ENCODE results near the gene ANKH.

The ANKH gene

GRCh38 chr5:14902826-14903560 is 31.4 kb upstream of the ANKH start:
- no peaks in the 10 kb centered on the region for H3K36me3 ChIP-seq (ENCODE audit: control insufficient read depth, insufficient read depth, low read length)
- H3K4me3 ChIP-seq (ENCODE audit: low read length) = no peak overlapping the region
- no peaks in the 10 kb centered on the region for H3K27me3 ChIP-seq (ENCODE audit: control insufficient read depth, insufficient read depth, low read length)
- no peak overlapping the region for H3K9ac ChIP-seq (ENCODE audit: low read length)
- H3K4me1 ChIP-seq (ENCODE audit: control insufficient read depth, insufficient read depth, low read length) = no peaks in the 10 kb centered on the region
- H3K27ac ChIP-seq (ENCODE audit: low read depth, low read length) = no peak overlapping the region

- H3K9ac ChIP-seq (ENCODE audit: low read length) = no peak overlapping the region
- H3K36me3 ChIP-seq (ENCODE audit: control insufficient read depth, insufficient read depth, low read length) = no peaks in the 10 kb centered on the region
- no peak overlapping the region for H3K27ac ChIP-seq (ENCODE audit: low read depth, low read length)
- no peaks in the 10 kb centered on the region for H3K4me1 ChIP-seq (ENCODE audit: control insufficient read depth, insufficient read depth, low read length)
- no peak overlapping the region for H3K4me3 ChIP-seq (ENCODE audit: low read length)
- H3K27me3 ChIP-seq (ENCODE audit: control insufficient read depth, insufficient read depth, low read length) = no peaks in the 10 kb centered on the region
Observed at GRCh38 chr5:14901462-14902051, 30.0 kb upstream of the ANKH start.

GRCh38 chr5:14900693-14901461 is 29.3 kb upstream of the ANKH start:
- Histone ChIP-seq H3K36me3 (ENCODE audit: control insufficient read depth, insufficient read depth, low read length) (no peaks in the 10 kb centered on the region), H3K27me3 (ENCODE audit: control insufficient read depth, insufficient read depth, low read length) (no peaks in the 10 kb centered on the region), H3K27ac (ENCODE audit: low read depth, low read length) (no peak overlapping the region), H3K9ac (ENCODE audit: low read length) (no peak overlapping the region), H3K4me1 (ENCODE audit: control insufficient read depth, insufficient read depth, low read length) (no peaks in the 10 kb centered on the region), H3K4me3 (ENCODE audit: low read length) (no peak overlapping the region)

GRCh38 chr5:14896131-14896530 is 24.6 kb upstream of the ANKH start:
- H3K4me3 ChIP-seq (ENCODE audit: low read length) = no peak overlapping the region
- no peak overlapping the region for H3K27ac ChIP-seq (ENCODE audit: low read depth, low read length)
- H3K9ac ChIP-seq (ENCODE audit: low read length) = no peak overlapping the region
- no peaks in the 10 kb centered on the region for H3K4me1 ChIP-seq (ENCODE audit: control insufficient read depth, insufficient read depth, low read length)
- no peaks in the 10 kb centered on the region for H3K27me3 ChIP-seq (ENCODE audit: control insufficient read depth, insufficient read depth, low read length)
- no peaks in the 10 kb centered on the region for H3K36me3 ChIP-seq (ENCODE audit: control insufficient read depth, insufficient read depth, low read length)

DNA sequence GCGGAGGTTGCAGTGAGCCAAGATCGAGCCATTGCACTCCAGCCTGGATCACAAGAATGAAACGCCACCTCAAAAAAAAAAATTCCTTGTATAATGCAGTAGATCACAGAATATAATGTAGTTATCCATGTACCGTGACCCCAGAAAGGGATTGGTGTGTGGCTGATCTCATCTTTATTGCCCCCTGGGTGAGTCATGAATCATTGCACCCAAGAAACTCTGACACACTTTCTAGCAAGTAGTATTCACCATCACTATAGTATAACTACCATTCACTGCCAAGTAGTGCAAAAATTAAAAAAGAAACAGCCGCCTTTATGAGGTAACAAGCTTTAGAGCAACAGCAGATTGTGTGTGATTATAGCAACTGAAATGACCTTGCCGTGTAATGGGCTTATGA is 23.7 kb upstream of the ANKH start:
- no peaks in the 10 kb centered on the region for H3K27me3 ChIP-seq (ENCODE audit: control insufficient read depth, insufficient read depth, low read length)
- H3K27ac ChIP-seq (ENCODE audit: low read depth, low read length) = no peak overlapping the region
- no peaks in the 10 kb centered on the region for H3K4me1 ChIP-seq (ENCODE audit: control insufficient read depth, insufficient read depth, low read length)
- H3K4me3 ChIP-seq (ENCODE audit: low read length) = no peak overlapping the region
- no peak overlapping the region for H3K9ac ChIP-seq (ENCODE audit: low read length)
- H3K36me3 ChIP-seq (ENCODE audit: control insufficient read depth, insufficient read depth, low read length) = no peaks in the 10 kb centered on the region

DNA sequence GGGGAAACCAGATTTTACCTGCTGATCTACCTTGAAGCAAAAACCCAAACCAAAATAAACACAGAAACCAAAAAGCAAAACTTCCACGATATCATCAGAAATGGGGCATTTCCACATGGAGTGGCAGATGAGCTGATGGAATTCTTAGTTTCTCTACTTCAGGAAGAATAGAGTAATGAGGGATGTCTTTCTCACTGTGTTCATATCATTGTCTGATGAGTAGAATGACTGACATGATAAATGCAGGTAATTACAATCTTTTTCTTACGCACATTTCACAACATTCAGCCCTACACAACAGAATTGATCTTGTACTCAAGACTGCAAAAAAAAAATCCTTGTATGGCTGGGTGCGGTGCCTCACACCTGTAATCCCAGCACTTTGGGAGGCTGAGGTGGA is 23.2 kb upstream of the ANKH start:
- no peak overlapping the region for H3K9ac ChIP-seq (ENCODE audit: low read length)
- no peaks in the 10 kb centered on the region for H3K27me3 ChIP-seq (ENCODE audit: control insufficient read depth, insufficient read depth, low read length)
- no peak overlapping the region for H3K4me3 ChIP-seq (ENCODE audit: low read length)
- no peak overlapping the region for H3K27ac ChIP-seq (ENCODE audit: low read depth, low read length)
- H3K36me3 ChIP-seq (ENCODE audit: control insufficient read depth, insufficient read depth, low read length) = no peaks in the 10 kb centered on the region
- H3K4me1 ChIP-seq (ENCODE audit: control insufficient read depth, insufficient read depth, low read length) = no peaks in the 10 kb centered on the region

DNA sequence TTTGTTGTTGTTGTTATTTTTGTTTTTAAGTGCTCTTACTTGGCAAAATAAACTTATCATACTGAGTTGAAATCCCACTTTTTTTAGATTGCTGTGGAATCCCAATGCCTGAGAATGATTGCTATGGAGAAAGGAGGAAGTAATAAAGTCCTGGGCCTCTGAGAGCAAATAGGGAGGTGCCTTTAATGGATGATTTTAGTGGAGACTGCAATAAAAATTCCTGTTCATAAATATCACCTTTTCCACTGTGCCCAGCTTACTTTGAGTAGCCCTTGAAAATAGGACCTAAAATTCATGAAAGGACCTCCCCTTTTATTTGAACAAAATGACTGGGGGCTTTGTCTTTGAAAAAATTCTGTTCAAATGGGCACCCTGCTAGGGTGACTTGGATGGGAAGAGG is 21.8 kb upstream of the ANKH start:
- no peaks in the 10 kb centered on the region for H3K4me1 ChIP-seq (ENCODE audit: control insufficient read depth, insufficient read depth, low read length)
- H3K36me3 ChIP-seq (ENCODE audit: control insufficient read depth, insufficient read depth, low read length) = no peaks in the 10 kb centered on the region
- no peaks in the 10 kb centered on the region for H3K27me3 ChIP-seq (ENCODE audit: control insufficient read depth, insufficient read depth, low read length)
- H3K9ac ChIP-seq (ENCODE audit: low read length) = no peak overlapping the region
- no peak overlapping the region for H3K4me3 ChIP-seq (ENCODE audit: low read length)
- no peak overlapping the region for H3K27ac ChIP-seq (ENCODE audit: low read depth, low read length)

DNA sequence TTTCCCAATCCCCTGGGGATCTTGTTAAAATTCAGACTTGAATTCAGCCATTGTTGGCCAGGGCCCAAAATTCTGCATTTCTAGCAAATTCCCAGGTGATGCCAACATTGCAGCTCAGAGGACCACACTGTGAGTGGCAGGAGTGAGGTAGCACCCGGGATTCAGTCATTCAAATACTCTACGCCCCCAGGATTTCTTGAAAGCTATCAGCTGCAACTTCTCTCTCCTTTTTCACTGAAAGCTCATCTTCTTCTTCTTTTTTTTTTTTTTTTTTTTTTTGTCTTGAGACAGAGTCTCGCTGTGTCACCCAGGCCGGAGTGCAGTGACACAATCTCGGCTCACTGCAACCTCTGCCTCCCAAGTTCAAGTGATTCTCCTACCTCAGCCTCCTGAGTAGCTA is 19.3 kb upstream of the ANKH start:
- no peak overlapping the region for H3K27ac ChIP-seq (ENCODE audit: low read depth, low read length)
- no peaks in the 10 kb centered on the region for H3K4me1 ChIP-seq (ENCODE audit: control insufficient read depth, insufficient read depth, low read length)
- no peaks in the 10 kb centered on the region for H3K27me3 ChIP-seq (ENCODE audit: control insufficient read depth, insufficient read depth, low read length)
- no peaks in the 10 kb centered on the region for H3K36me3 ChIP-seq (ENCODE audit: control insufficient read depth, insufficient read depth, low read length)
- no peak overlapping the region for H3K9ac ChIP-seq (ENCODE audit: low read length)
- no peak overlapping the region for H3K4me3 ChIP-seq (ENCODE audit: low read length)

DNA sequence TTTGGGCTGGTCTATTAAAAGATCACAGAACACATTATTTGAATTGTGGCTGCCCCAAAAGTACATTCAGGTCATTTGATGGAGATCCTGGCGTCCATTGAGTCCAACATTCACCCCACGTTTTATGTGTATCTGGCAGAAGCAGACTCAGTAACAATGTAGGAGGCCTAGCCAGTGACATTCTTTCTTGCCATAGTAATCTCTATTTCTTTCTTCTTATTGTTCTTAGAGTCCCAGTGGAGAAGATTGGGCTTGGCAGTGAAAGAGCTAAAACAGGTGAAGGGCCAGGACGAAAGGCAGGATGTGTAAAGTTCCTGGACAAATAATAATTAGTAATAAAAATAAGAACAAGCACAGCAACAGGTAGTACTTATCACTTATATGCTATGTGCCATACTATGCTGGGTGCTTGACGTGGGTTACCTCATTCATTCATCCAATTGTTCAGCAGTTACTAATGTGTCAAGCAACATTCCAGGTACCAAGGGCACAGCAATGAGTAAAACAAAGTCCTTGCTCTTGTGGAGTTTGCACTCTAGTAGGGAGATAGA is 12.6 kb upstream of the ANKH start:
- Histone ChIP-seq H3K9ac (ENCODE audit: low read length) (no peak overlapping the region), H3K27ac (ENCODE audit: low read depth, low read length) (no peak overlapping the region), H3K36me3 (ENCODE audit: control insufficient read depth, insufficient read depth, low read length) (no peaks in the 10 kb centered on the region), H3K4me3 (ENCODE audit: low read length) (no peak overlapping the region), H3K4me1 (ENCODE audit: control insufficient read depth, insufficient read depth, low read length) (no peaks in the 10 kb centered on the region), H3K27me3 (ENCODE audit: control insufficient read depth, insufficient read depth, low read length) (no peaks in the 10 kb centered on the region)

GRCh38 chr5:14882658-14883580 is 11.3 kb upstream of the ANKH start:
- Histone ChIP-seq H3K9ac (ENCODE audit: low read length) (no peak overlapping the region), H3K4me3 (ENCODE audit: low read length) (no peak overlapping the region), H3K36me3 (ENCODE audit: control insufficient read depth, insufficient read depth, low read length) (no peaks in the 10 kb centered on the region), H3K27me3 (ENCODE audit: control insufficient read depth, insufficient read depth, low read length) (no peaks in the 10 kb centered on the region), H3K27ac (ENCODE audit: low read depth, low read length) (no peak overlapping the region), H3K4me1 (ENCODE audit: control insufficient read depth, insufficient read depth, low read length) (no peaks in the 10 kb centered on the region)

DNA sequence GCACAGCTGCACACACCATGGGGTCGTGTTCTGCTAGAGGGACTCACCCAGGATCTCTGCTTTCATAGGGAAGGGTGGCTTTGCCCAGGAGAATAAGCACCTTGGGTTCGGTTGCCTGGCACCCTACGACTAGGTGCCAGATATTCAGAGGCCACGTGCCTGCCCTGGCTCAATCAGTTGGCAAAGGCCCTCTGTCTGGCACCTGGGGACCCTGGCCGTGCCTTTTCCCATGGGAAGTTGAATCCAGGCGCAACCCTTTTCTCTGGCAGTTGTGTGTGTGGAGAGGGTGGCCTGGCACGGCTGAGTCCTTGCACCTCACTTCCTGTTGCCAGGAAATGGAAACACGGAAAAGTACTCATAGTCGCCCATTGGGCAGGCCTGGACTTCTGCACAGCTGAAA is 10.2 kb upstream of the ANKH start:
- no peaks in the 10 kb centered on the region for H3K4me1 ChIP-seq (ENCODE audit: control insufficient read depth, insufficient read depth, low read length)
- H3K27ac ChIP-seq (ENCODE audit: low read depth, low read length) = no peak overlapping the region
- H3K4me3 ChIP-seq (ENCODE audit: low read length) = no peak overlapping the region
- no peaks in the 10 kb centered on the region for H3K36me3 ChIP-seq (ENCODE audit: control insufficient read depth, insufficient read depth, low read length)
- H3K9ac ChIP-seq (ENCODE audit: low read length) = no peak overlapping the region
- H3K27me3 ChIP-seq (ENCODE audit: control insufficient read depth, insufficient read depth, low read length) = no peaks in the 10 kb centered on the region

DNA sequence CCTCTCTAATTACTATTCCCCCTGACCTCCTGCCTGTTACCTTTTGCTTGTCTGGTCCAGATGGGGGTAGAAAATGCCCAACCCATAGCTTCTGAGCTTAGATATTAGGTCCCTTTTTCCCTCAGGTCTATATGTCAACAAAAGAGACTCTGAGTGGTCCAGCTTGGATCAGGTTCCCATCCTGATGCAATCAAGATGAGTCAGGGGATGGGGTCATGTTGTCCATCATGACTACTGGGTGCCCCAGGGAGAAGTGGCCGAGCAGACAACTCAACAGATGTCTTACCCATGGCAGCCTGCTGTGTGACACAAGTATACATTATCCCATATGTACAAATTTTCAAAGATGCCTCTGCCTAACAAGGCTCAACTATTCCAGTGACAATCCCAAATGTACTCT is 9.1 kb upstream of the ANKH start:
- Histone ChIP-seq H3K4me1 (ENCODE audit: control insufficient read depth, insufficient read depth, low read length) (no peaks in the 10 kb centered on the region), H3K4me3 (ENCODE audit: low read length) (no peak overlapping the region), H3K9ac (ENCODE audit: low read length) (no peak overlapping the region), H3K27ac (ENCODE audit: low read depth, low read length) (no peak overlapping the region), H3K36me3 (ENCODE audit: control insufficient read depth, insufficient read depth, low read length) (no peaks in the 10 kb centered on the region), H3K27me3 (ENCODE audit: control insufficient read depth, insufficient read depth, low read length) (no peaks in the 10 kb centered on the region)
